GM19193 (cell line): ENCODE results near the gene RALGDS.

Experiments
- POLR2A ChIP-seq: IDR thresholded peaks from 4 replicates; pipeline ENCODE4 v1.6.1; 2011; ENCODE audit not compliant: insufficient read depth, insufficient read length; ENCODE audit errors: extremely low read depth

Gene RALGDS

DNA sequence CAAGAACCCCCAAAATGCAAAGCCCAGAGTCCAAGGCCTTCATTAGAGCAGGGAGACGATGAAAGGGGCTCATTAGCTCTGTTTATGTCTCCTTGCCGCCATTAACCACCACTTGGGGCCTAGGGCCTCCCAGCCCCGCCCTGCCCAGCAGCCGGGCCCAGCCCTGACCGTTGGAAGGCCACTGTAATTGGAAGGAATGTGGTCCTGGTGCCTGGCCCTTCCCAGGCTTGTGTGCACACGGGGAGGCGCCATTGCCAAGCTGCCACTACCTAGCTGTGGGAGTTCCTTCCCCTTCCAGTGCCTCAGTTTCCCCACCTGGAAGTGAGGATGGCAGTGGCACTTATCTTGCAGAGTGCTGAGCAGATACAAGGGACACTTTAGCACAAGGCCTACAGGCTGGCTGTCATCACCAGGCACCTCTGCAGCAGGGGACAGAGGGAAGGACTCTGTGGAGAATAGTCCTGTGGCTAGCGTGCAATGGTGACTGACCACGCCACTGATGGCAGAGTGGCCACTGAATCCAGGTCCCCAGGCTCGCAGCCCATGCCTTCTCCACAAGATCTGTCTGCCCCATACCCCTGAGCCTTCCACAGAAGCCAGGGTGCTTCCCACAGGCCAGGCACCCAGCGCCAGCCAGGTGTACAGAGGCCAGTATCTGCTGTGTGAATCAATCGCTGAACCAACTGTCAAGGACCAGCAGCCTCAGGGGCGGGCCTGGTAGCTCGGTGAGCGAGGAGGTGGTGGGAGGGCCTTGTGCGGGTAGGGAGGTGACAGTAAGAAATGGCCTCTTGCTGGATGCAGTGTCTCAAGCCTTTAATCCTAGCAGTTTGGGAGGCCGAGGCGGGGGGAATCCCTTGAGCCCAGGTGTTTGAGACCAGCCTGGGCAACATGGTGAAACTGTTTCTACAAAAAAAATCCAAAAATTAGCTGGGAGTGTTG lies 21.9 kb upstream of the RALGDS start:
- TF ChIP-seq POLR2A = no peak

DNA sequence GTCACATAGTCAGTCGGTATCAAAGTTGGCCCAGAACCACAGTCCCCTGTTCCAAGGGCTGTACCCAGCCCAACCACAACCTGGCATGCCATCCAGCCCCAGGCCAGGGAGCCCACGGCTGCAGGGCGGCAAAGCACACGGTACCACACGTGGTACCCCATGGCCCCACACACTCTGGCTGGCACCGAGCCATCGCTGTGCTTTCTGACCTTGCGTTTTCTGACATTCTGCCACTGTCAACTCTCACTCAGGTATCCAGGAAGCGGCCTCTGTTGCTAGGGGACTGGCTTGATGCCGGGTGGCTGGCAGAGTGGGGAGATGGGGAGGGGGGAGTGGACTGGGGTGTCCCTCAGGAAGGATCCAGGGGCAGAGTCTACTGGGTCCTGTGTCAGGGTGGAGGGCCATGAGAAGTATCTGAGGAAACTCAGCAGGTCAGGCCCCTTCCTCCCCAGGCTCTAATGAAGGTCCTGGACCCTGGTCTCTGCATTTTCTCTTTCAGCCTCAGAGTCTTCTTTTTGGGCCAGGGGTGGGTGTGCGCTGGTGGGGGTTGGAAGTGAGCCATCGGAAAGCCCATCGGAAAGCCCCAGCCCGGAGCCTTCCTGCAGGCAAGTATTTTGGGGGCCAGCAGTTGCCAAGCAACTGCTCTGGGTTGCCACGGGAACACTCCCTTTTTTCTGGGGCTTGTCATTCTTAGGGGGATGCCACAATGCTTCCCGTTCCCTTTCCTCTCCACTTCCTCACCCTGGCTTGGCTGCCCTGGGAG lies 21.0 kb upstream of the RALGDS start:
- TF ChIP-seq POLR2A = no peak

DNA sequence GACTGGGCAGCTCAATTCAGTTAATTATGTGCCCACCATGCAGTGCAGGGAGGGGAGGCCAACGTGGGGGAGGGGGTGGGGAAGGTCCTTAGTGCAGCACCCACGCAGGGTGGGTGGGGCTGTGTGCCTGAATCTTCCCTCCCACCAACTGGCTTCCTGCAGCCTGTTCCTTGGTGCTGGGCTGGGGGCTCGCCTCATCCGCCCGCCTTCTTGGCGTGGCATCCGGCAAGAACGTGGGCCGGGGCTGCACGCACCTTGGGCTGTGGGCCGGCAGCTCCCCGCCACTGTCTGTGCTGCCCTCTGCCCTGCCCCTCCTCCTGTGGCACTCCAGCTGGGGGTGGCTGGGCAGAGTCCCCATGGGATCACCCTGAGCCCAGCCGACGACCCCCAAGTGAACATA lies 19.6 kb upstream of the RALGDS start:
- no peak for TF ChIP-seq POLR2A

DNA sequence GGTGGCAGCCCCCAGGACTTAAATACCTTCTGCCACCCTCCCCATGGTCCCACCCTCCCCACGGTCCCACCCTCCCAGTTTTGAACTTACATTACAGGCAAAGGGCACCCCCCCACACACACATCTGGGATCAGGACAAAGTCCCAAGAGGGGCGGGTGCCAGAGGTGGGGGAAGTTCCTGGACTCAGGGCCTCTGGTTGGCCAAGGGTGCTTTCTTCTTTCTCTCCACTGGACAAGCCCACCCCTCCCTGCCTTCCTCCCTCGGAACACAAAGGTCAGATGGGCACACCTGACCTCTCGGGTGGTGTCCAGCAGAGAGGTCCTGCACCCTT lies 19.1 kb upstream of the RALGDS start:
- no peak for TF ChIP-seq POLR2A

DNA sequence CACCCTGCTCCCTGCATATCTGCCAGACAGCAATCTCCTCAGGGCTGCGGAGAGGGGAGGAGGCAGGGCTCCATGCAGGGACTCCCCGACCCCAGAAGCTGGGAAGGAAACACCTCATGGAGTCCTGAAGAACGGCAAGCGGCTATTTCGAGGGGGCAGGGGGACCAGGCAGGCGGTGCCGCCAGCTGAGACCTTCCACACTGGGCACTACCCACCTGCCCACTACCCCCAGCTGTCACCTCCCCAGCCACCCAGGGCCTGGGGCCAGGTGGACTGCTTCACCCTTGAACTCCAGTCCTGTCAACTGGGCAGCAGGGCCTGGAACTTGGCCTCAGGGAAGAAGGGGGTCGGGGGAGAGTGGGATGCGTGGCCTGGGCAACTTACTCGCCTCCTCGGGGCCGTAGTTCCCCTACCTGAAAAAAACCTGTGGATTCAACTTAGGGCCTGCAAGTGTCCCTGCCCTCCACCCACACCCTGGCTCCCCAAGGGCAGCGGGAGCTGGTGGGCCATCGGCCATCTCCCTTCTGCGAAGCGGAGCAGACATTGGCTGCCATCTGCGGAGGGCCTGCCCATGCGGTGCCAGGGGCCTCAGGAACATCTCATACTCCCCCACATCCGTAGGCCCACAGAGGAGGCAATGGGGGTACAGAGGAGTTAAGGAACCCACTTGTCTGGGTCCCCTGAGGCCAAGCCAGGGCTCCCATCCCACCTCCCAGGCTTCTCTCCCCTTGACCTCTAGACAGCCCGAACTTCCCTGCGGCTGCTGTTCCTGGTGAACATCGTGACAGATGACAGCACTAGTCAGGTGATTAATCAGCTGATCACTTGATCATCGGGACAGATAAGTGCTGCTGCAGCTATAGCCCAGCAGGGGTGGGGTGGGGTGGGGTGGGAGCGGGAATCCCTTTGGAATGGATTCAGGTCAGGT lies 18.5 kb upstream of the RALGDS start:
- no peak for TF ChIP-seq POLR2A

DNA sequence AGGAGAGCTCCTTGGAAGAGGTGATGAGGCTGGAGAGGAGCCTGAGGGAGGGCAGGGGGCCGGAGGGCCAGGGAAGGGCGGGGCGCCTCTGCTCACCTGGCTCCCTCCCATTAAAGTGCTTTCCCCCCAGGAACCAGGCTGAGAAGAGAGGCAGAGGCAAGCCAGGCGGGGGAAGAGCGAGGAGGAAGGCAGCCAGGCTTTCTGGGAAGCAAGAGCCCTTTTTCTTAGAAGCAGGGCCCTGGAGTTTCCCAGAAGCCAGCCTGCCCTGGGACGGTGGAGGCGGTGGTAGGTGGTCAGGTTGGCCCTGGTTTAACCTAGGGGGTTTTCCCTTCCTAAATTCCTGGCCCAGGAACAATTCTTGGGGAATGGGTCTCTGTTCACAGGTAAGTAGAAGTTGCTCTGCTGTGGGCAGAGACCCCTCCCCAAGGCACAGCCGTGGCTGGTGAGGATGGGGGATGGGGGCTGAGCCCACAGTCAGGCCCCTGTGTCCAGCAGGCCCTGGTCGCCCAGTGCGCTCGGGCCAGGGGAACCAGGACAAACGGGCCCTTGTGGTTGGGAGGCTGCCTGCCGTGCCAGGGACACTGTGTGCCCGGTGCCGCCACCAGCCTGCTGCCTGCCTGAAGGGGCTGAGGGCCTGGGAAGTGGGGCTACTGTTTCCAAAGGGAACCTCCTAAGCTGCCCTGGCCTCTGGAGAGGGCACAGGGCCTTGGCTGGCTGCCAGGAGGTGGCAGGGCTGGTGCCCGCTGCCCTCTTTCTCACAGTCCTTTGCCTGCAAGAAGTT lies 16.6 kb upstream of the RALGDS start:
- TF ChIP-seq POLR2A = no peak

DNA sequence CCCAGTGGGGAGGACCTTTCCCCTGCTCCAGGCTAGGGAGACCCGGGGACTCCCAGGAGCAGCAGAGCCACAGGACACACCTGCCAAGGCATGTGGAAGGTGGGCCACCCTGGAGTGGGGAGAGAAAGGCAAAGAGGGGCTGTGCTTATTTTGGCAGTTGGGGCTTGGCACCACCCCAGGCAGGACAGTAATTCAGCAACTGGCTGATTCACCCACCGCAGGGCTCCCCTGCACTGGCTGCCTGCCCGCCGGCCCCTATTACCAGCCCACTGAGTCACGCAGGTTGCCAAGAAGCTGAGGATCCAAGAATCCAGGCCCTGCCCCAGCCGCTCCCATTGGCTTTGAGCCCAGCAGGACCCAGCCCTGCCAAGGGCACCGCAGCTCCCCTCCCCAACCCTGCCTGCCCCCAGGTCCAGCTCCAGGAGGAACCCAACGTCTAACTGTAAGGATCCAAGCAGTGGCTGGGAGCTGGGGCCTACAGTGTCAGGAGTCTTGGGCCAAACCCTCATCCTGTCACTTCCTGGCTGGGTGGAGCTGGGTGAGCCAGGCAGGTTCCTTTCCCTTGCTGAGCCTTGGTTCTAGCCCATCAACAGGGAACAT lies 14.2 kb upstream of the RALGDS start:
- no peak for TF ChIP-seq POLR2A

DNA sequence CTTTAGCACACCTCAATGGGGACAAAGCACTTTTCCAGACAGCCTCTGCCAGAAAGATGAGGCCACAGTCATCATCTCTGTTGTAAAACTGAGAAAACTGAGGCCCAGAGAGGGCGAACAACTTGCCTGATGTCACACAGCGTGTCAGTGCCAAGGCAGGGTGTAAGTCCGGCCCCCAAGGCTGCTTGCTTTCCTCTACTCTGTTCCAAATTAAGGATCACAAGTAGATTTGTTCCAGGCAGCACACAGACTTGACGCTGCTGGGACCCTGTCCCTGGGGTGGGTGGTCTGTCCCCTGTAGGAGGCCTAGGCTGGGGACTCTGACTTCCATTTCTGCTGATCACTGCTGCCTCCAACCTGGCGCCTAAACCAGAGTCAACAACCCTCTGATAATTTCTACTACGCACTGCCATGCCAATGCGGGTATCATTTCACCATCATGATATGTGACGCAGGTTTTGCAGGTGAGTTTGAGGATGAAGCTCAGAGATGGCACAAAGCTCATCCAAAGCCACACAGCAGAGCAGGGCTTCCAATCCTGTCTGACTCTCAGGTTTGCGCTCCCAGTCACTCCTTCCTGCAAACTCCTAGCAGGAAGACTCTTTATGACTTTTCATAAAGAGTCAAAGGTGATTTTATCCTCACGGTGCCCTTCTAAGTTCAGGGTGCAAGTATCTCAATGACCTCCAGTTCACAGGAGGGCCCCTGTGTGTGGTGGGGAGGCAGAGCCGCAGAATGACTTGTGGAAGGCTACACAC lies 13.5 kb upstream of the RALGDS start:
- TF ChIP-seq POLR2A = no peak

DNA sequence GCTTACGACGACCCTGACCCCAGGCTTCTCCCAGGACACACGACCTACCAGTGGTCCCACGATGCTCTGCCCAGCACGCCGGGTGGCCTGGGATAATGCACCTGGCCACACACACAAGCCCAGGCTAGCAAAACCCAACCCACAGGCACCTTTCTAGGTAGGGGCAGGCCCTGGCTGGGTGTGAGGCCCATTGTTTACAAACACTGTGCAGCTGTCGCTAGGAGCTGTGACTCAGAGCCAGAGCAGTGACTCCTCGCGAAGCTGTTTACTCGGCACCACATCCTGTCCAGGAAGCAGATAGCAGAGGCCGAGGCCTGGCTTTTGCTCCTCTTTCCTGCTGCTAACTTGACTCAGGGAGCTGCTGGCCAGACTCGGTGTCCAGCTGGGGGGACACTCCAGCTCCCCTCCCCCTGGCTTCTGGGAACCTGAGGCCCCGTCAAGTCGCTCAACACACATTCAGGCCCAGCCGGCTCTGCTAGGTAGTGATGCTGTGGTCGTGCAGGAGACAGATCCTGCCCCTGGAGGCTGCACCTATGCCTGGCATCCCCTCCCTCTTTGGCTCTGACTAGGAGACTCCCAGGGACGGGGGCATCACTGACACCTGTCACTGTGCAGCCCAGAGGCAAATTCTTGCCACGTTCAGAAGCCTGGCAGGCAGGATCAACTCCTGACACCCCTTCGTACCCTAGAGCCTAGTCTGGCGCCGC lies 12.8 kb upstream of the RALGDS start:
- no peak for TF ChIP-seq POLR2A

DNA sequence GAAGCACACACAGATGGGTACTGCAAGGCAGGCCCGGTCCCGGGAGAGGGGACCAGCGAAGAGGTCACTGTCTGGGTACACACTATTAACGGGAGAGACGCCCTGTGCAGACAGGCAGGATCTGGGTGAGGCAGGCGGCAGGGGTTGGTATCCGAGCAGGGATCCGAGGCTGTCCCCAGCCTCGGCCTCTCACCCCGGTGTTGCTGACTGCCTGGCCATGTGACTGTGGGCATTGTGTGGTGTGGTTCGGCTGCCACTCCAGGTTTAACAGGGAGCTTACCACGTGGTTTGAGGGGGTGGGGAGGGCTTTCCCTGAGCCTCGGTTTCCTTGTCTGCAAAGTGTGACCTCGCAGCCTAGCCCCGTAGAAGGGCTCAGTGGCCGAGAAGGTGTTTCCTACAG lies 11.1 kb upstream of the RALGDS start:
- no peak for TF ChIP-seq POLR2A

DNA sequence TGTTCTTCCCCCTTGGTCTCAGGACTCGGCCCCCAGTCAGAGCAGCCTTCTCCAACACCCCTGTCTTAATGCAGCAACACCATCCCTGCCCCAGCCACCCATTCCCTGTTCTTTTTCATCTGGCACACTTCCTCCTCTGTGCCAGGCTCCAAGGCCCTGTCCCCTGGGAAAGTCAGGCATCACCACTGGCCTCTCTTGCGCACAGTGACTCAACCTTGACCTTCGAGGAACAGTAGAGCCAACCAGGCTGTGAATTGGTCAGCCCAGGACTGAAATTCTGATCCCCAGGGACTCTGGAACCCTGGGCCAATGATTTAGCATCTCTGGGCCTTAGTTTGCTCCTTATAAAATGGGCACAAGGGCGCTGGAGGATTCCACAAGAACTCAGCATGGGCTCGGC lies 10.5 kb upstream of the RALGDS start:
- no peak for TF ChIP-seq POLR2A

DNA sequence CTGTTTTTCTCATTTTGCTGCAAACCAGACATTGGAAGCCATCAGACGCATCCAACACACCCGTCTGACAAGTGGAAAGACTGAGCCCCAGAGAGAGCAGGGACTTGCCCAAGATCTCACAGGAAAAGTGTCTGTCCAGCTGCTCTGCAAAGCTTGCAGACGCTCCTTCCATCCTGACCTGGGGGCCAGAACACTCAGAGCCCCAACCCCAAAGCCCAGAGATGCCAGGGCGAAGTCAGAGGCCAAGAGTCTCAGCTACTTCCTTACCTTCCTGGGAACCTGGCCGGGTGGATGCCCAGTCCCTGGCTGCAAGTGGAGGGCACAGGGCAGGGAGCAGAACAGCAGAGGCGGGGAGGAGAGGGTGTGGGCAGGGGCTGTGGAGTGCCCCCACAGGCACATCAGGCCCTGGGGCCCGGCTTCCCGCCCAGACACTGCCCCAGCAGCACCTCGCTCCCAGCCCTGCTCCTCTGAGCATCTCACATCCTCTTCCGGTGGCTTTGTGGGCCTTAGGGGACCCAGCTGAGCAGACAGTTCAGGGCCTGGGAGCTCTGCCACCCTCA lies 9.7 kb upstream of the RALGDS start:
- peak; percentile 51 for TF ChIP-seq POLR2A
